Thyroid gland (tissue), 4 donors: ENCODE data around the gene EEF1A2. TPM values are rescaled to one million over a fixed set of nuclear protein-coding genes. Genes with fewer than 3 reads are reported as not detected.

ENCODE experiments used
- DNase-seq, 2 donors: peaks; one replicate each; pipeline ENCODE4 v3.0.0-alpha.2; 2019
- H3K27ac ChIP-seq, 3 donors: fragments of 200-600 bp; sonication (generic); 1 replicate in 2 of 3; 2 replicates in 1 of 3; pipeline ENCODE4 v1.5.1; 2016 to 2019; ENCODE audit warnings: mild to moderate bottlenecking in 1 of 3, moderate library complexity in 1 of 3
- H3K27me3 ChIP-seq: fragments of 200-600 bp; sonication (generic); one replicate; pipeline ENCODE4 v1.5.1; 2019
- H3K36me3 ChIP-seq, 2 donors: fragments of 200-600 bp; sonication (generic); one replicate each; pipeline ENCODE4 v1.5.1; 2016 to 2019
- H3K4me1 ChIP-seq, 2 donors: fragments of 200-600 bp; sonication (generic); one replicate each; pipeline ENCODE4 v1.5.1; 2017 to 2019
- H3K4me3 ChIP-seq, 3 donors: fragments of 200-600 bp; sonication (generic); replicated peaks in 1 of 3; 1 replicate in 2 of 3; 2 replicates in 1 of 3; pipeline ENCODE4 v1.5.1; 2016; ENCODE audit warnings: mild to moderate bottlenecking in 1 of 3
- H3K9me3 ChIP-seq: fragments of 200-600 bp; sonication (generic); one replicate; pipeline ENCODE4 v1.5.1; 2017
- POLR2A ChIP-seq, 2 donors: fragments of 450-650 bp; IDR thresholded peaks; one replicate each; pipeline ENCODE4 v1.6.1; 2017; ENCODE audit warnings: antibody characterized with exemption in 2 of 2, mild to moderate bottlenecking in 2 of 2, moderate library complexity in 1 of 2
- WGBS, 2 donors: methylation state at CpG; one replicate each; pipeline ENCODE4 v1.1.5; 2017; 5-methylcytosine and 5-hydroxymethylcytosine counted together
- intact Hi-C: fragments of 100-400 bp; cut with DNase I; formaldehyde crosslinking; loops from one replicate; pipeline ENCODE4 v1.15.1; 2023
- total RNA-seq, 4 donors: library from RNA; depleted of rRNA; stranded (reverse); fragments of >200 nt; gene quantifications; one replicate each; pipeline ENCODE4 v1.2.3, GENCODE V29; 2016
- TF ChIP-seq, protein P1 (sequence below), 6 experiments: fragments of 200-600 bp in 3 of 6; fragments of 450-650 bp in 3 of 6; sonication (generic) in 3 of 6; IDR thresholded peaks; one replicate each; pipeline ENCODE4 v1.5.1; 2016 to 2019; ENCODE audit warnings: antibody characterized with exemption in 6 of 6, mild to moderate bottlenecking in 2 of 6, inconsistent platforms in 1 of 6, moderate library complexity in 1 of 6

Gene EEF1A2
- total RNA-seq, 4 donors from 2014 or later, result 0.22 to 2.0 (median 1.3) TPM

DNA sequence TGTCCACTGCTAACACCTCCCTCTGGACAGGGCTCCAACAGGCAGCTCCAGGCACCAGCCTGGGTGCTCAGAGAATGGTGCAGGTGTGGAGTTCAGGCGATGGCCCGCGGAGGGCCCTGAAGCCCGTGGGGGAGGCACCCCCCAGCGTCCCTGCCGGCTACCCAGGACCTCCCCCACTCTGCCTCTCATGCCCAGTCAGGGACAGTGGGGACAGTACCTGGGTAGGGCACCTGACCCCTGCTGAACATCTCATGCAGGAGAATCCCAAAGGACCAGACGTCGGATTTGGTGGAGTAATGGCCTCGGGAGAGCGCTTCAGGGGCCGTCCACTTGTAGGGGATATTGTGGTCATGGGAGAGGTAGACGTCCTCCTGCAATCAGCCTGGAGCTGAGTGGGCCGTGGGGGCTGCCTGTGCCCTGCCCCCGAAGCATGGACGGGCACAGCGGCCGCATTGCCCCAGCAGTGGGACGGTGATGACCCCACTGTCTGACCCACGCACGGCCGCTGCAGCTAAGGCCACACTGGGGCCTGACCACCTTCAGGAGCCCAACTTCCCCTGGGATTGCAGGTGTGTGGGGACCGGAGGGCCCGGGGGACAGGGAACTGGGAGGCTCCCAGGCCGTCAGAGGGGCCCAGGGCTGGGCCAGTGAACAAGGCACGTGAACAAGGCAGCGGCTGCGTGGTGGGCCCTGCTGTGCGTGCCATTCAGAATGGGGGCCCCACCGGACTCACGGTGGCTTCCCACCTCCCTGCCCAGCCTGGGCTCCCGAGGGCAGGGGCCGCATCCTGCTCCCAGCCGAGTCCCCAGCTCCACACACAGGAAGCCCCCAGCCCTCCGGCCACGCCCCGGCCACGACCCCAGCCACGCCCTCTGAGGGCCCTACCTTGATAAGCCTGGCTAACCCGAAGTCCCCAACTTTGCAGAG, 31.2 kb upstream of the EEF1A2 start:
- WGBS, 2 donors, result 80 to 81% methylated on average over 3 to 26 of the region's 39 CpGs
- H3K9me3 ChIP-seq, result no peaks in the 10 kb centered on the region
- no peak overlapping the region for H3K27ac ChIP-seq
- no peak for DNase-seq
- no peaks in the 10 kb centered on the region for H3K27me3 ChIP-seq
- H3K4me3 ChIP-seq, result no peak overlapping the region
- TF ChIP-seq, protein P1, sequence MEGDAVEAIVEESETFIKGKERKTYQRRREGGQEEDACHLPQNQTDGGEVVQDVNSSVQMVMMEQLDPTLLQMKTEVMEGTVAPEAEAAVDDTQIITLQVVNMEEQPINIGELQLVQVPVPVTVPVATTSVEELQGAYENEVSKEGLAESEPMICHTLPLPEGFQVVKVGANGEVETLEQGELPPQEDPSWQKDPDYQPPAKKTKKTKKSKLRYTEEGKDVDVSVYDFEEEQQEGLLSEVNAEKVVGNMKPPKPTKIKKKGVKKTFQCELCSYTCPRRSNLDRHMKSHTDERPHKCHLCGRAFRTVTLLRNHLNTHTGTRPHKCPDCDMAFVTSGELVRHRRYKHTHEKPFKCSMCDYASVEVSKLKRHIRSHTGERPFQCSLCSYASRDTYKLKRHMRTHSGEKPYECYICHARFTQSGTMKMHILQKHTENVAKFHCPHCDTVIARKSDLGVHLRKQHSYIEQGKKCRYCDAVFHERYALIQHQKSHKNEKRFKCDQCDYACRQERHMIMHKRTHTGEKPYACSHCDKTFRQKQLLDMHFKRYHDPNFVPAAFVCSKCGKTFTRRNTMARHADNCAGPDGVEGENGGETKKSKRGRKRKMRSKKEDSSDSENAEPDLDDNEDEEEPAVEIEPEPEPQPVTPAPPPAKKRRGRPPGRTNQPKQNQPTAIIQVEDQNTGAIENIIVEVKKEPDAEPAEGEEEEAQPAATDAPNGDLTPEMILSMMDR (IDR thresholded peaks at IDR 0.05), result no peak
- TF ChIP-seq POLR2A (IDR thresholded peaks at IDR 0.05), result no peak
- no peaks in the 10 kb centered on the region for H3K4me1 ChIP-seq
- H3K36me3 ChIP-seq, result no peaks in the 10 kb centered on the region
- intact Hi-C loops, result loop anchor here (10.0 kb wide), 2 partner anchors 255 to 535 kb away; partner anchors contain the start of gene TCEA2

DNA sequence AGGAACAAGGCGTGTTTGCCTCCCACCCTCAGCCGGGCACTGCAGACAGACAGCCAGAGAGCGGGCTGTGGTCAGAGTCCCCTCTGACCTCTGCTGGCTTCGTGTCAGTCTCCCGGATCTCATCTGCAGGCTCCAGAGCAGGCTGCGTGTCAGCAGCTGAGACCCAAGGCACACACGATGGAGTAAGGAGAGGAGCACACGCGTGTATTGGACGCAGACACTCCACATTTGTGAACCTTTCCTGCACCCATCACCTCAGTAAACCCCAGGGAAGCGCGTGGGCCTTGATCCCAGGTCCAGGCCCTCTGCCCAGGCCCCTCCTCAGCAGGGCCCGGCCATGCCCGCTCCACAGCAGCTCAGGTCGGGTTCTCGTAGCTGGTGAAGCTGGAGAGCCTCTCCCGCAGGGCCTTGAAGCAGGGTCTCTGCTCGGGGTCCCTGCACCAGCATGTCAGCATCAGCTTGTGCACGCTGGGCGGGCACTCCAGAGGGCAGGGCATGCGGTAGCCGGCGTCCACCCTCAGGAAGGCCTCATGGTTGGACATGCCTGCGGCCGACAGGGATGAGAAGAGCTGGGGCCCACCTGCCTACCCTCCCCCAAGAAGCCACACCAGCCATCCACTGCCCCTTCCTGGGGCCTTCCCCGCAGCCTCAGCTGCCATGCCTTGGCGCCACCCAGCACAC, 30.4 kb upstream of the EEF1A2 start:
- intact Hi-C loops, result no loop called here
- no peaks in the 10 kb centered on the region for H3K27me3 ChIP-seq
- no peak overlapping the region for H3K4me3 ChIP-seq
- H3K36me3 ChIP-seq, result no peaks in the 10 kb centered on the region
- H3K9me3 ChIP-seq, result no peaks in the 10 kb centered on the region
- H3K4me1 ChIP-seq, result no peaks in the 10 kb centered on the region
- WGBS, 2 donors, result 58 to 80% methylated on average over 4 to 19 of the region's 27 CpGs
- no peak for DNase-seq
- TF ChIP-seq POLR2A (IDR thresholded peaks at IDR 0.05), result no peak
- TF ChIP-seq, protein P1 (IDR thresholded peaks at IDR 0.05), result no peak
- H3K27ac ChIP-seq, result no peak overlapping the region

DNA sequence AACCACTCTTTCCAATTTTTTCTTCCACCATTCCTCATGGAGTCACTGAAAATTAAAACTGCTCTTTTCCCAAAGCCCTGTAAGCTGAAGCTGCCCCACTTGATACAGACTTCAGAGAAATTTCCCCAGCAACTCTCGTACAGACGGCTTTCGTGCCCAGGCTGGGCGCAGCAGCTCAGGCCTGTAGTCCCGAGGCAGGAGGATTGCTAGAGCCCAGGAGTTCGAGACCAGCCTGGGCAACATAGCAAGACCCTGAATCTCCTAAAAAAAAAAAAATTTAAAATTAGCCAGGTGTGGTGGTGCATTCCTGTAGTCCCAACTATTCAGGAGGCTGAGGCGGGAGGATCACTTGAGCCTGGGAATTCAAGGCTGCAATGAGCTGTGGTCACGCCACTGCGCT, 28.3 kb upstream of the EEF1A2 start:
- Histone ChIP-seq H3K36me3 (peaks cover 0 to 4% of the 10 kb centered on the region in 2 donors), H3K4me3 (no peak overlapping the region), H3K27me3 (no peaks in the 10 kb centered on the region), H3K27ac (no peak overlapping the region), H3K9me3 (no peaks in the 10 kb centered on the region), H3K4me1 (peaks cover 4 to 10% of the 10 kb centered on the region in 2 donors)
- DNase-seq, result no peak
- TF ChIP-seq, protein P1 (IDR thresholded peaks at IDR 0.05), result no peak
- TF ChIP-seq POLR2A (IDR thresholded peaks at IDR 0.05), result no peak
- WGBS, 2 donors, result 85% methylated on average over 9 of the region's 9 CpGs
- intact Hi-C loops, result no loop called here

DNA sequence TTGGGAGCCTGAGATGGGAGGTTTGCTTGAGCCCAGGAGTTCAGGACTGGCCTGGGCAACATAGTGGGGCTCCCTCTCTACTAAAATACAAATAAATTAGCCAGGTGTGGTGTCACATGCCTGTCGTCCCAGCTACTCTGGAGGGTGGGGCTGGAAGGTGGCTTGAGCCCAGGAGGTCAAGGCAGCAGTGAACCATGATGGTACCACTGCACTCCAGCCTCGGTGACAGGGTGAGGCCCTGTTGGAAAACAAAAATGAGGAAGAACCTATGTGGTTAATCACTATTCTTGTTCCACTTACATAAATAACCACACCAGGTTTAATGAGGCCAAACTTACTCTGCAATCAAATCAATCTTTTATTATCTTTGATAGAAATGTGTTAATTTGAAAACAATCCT, 27.1 kb upstream of the EEF1A2 start:
- TF ChIP-seq POLR2A (IDR thresholded peaks at IDR 0.05), result no peak
- TF ChIP-seq, protein P1 (IDR thresholded peaks at IDR 0.05), result no peak
- 7 to 12% methylated on average over 2 of the region's 2 CpGs for WGBS, 2 donors
- Histone ChIP-seq H3K36me3 (peaks cover 0 to 4% of the 10 kb centered on the region in 2 donors), H3K9me3 (no peaks in the 10 kb centered on the region), H3K4me3 (no peak overlapping the region), H3K27me3 (no peaks in the 10 kb centered on the region), H3K27ac (no peak overlapping the region), H3K4me1 (peaks cover 15 to 19% of the 10 kb centered on the region in 2 donors)
- intact Hi-C loops, result no loop called here
- DNase-seq, result no peak

GRCh38 chr20:63525185-63525584, 26.3 kb upstream of the EEF1A2 start:
- Histone ChIP-seq H3K36me3 (peaks cover 0 to 4% of the 10 kb centered on the region in 2 donors), H3K27ac (no peak overlapping the region), H3K27me3 (no peaks in the 10 kb centered on the region), H3K9me3 (no peaks in the 10 kb centered on the region), H3K4me3 (no peak overlapping the region), H3K4me1 (peaks cover 15 to 19% of the 10 kb centered on the region in 2 donors)
- TF ChIP-seq POLR2A (IDR thresholded peaks at IDR 0.05), result no peak
- TF ChIP-seq, protein P1 (IDR thresholded peaks at IDR 0.05), result no peak
- DNase-seq, result no peak
- 58 to 66% methylated on average over 3 of the region's 3 CpGs for WGBS, 2 donors
- intact Hi-C loops, result no loop called here
